ENCODE measurements around the gene VCAN.

The VCAN gene

GRCh38 chr5:83487155-83487554 is 15.6 kb downstream of the VCAN start:
- TF ChIP-seq YY1 (IDR thresholded peaks at IDR 0.05; ENCODE audit: insufficient read depth, insufficient read length) (no peak), SUZ12 (IDR thresholded peaks at IDR 0.05; ENCODE audit: extremely low read depth, insufficient read depth, insufficient read length) (no peak)
- Histone ChIP-seq H3K9ac (ENCODE audit: insufficient read length, low read depth) (no peak overlapping the region), H3K36me3 (ENCODE audit: insufficient read depth, insufficient read length, low read length) (peaks cover 59% of the 10 kb centered on the region), H3K27me3 (ENCODE audit: insufficient read depth, insufficient read length) (no peaks in the 10 kb centered on the region), H3K9me3 (ENCODE audit: insufficient read depth, low read length) (no peaks in the 10 kb centered on the region), H3K4me1 (ENCODE audit: insufficient read depth, insufficient read length) (no peaks in the 10 kb centered on the region), H3K4me3 (ENCODE audit: insufficient read length, low read depth) (no peak overlapping the region)
- DNase-seq (ENCODE audit: low read depth, low spot score) = no peak

- H3K36me3 ChIP-seq (ENCODE audit: insufficient read depth, insufficient read length, low read length) = peaks cover 58% of the 10 kb centered on the region
- H3K9ac ChIP-seq (ENCODE audit: insufficient read length, low read depth) = no peak overlapping the region
- H3K27me3 ChIP-seq (ENCODE audit: insufficient read depth, insufficient read length) = no peaks in the 10 kb centered on the region
- TF ChIP-seq YY1 (IDR thresholded peaks at IDR 0.05; ENCODE audit: insufficient read depth, insufficient read length) = no peak
- no peak for TF ChIP-seq ZNF274 (IDR thresholded peaks at IDR 0.05; ENCODE audit: low read depth, low read length)
- TF ChIP-seq SUZ12 (IDR thresholded peaks at IDR 0.05; ENCODE audit: extremely low read depth, insufficient read depth, insufficient read length) = no peak
- H3K4me3 ChIP-seq (ENCODE audit: insufficient read length, low read depth) = no peak overlapping the region
- no peaks in the 10 kb centered on the region for H3K9me3 ChIP-seq (ENCODE audit: insufficient read depth, low read length)
- DNase-seq (ENCODE audit: low read depth, low spot score) = no peak
- no peaks in the 10 kb centered on the region for H3K4me1 ChIP-seq (ENCODE audit: insufficient read depth, insufficient read length)
These were observed 16.7 kb downstream of the VCAN start for GRCh38 chr5:83488271-83488670.

- H3K9me3 ChIP-seq (ENCODE audit: insufficient read depth, low read length) = no peaks in the 10 kb centered on the region
- H3K4me3 ChIP-seq (ENCODE audit: insufficient read length, low read depth) = no peak overlapping the region
- TF ChIP-seq YY1 (IDR thresholded peaks at IDR 0.05; ENCODE audit: insufficient read depth, insufficient read length) = no peak
- no peak for TF ChIP-seq SUZ12 (IDR thresholded peaks at IDR 0.05; ENCODE audit: extremely low read depth, insufficient read depth, insufficient read length)
- TF ChIP-seq ZNF274 (IDR thresholded peaks at IDR 0.05; ENCODE audit: low read depth, low read length) = no peak
- H3K9ac ChIP-seq (ENCODE audit: insufficient read length, low read depth) = no peak overlapping the region
- peaks cover 64% of the 10 kb centered on the region for H3K36me3 ChIP-seq (ENCODE audit: insufficient read depth, insufficient read length, low read length)
- peaks cover 2% of the 10 kb centered on the region for H3K4me1 ChIP-seq (ENCODE audit: insufficient read depth, insufficient read length)
- DNase-seq (ENCODE audit: low read depth, low spot score) = no peak
- no peaks in the 10 kb centered on the region for H3K27me3 ChIP-seq (ENCODE audit: insufficient read depth, insufficient read length)
These were observed 17.3 kb downstream of the VCAN start for GRCh38 chr5:83488821-83489220.

- Histone ChIP-seq H3K4me1 (ENCODE audit: insufficient read depth, insufficient read length) (peaks cover 2% of the 10 kb centered on the region), H3K27me3 (ENCODE audit: insufficient read depth, insufficient read length) (no peaks in the 10 kb centered on the region), H3K36me3 (ENCODE audit: insufficient read depth, insufficient read length, low read length) (peaks cover 60% of the 10 kb centered on the region), H3K9me3 (ENCODE audit: insufficient read depth, low read length) (no peaks in the 10 kb centered on the region), H3K4me3 (ENCODE audit: insufficient read length, low read depth) (no peak overlapping the region), H3K9ac (ENCODE audit: insufficient read length, low read depth) (no peak overlapping the region)
- no peak for DNase-seq (ENCODE audit: low read depth, low spot score)
- TF ChIP-seq YY1 (IDR thresholded peaks at IDR 0.05; ENCODE audit: insufficient read depth, insufficient read length) (no peak), ZNF274 (IDR thresholded peaks at IDR 0.05; ENCODE audit: low read depth, low read length) (no peak), SUZ12 (IDR thresholded peaks at IDR 0.05; ENCODE audit: extremely low read depth, insufficient read depth, insufficient read length) (no peak)
These were observed 18.7 kb downstream of the VCAN start for GRCh38 chr5:83490203-83490602.

GRCh38 chr5:83492331-83492730 is 20.8 kb downstream of the VCAN start:
- peaks cover 66% of the 10 kb centered on the region for H3K36me3 ChIP-seq (ENCODE audit: insufficient read depth, insufficient read length, low read length)
- TF ChIP-seq YY1 (IDR thresholded peaks at IDR 0.05; ENCODE audit: insufficient read depth, insufficient read length) (no peak), ZNF274 (IDR thresholded peaks at IDR 0.05; ENCODE audit: low read depth, low read length) (no peak), SUZ12 (IDR thresholded peaks at IDR 0.05; ENCODE audit: extremely low read depth, insufficient read depth, insufficient read length) (no peak)
- no peaks in the 10 kb centered on the region for H3K27me3 ChIP-seq (ENCODE audit: insufficient read depth, insufficient read length)
- H3K4me1 ChIP-seq (ENCODE audit: insufficient read depth, insufficient read length) = peaks cover 2% of the 10 kb centered on the region
- no peak overlapping the region for H3K4me3 ChIP-seq (ENCODE audit: insufficient read length, low read depth)
- no peaks in the 10 kb centered on the region for H3K9me3 ChIP-seq (ENCODE audit: insufficient read depth, low read length)
- no peak overlapping the region for H3K9ac ChIP-seq (ENCODE audit: insufficient read length, low read depth)
- no peak for DNase-seq (ENCODE audit: low read depth, low spot score)

- TF ChIP-seq YY1 (IDR thresholded peaks at IDR 0.05; ENCODE audit: insufficient read depth, insufficient read length) = no peak
- Histone ChIP-seq H3K4me3 (ENCODE audit: insufficient read length, low read depth) (no peak overlapping the region), H3K36me3 (ENCODE audit: insufficient read depth, insufficient read length, low read length) (peaks cover 66% of the 10 kb centered on the region), H3K9ac (ENCODE audit: insufficient read length, low read depth) (no peak overlapping the region), H3K4me1 (ENCODE audit: insufficient read depth, insufficient read length) (peaks cover 2% of the 10 kb centered on the region), H3K27me3 (ENCODE audit: insufficient read depth, insufficient read length) (no peaks in the 10 kb centered on the region), H3K9me3 (ENCODE audit: insufficient read depth, low read length) (no peaks in the 10 kb centered on the region)
- DNase-seq (ENCODE audit: low read depth, low spot score) = no peak
These were observed 22.1 kb downstream of the VCAN start for GRCh38 chr5:83493644-83494043.

GRCh38 chr5:83494087-83494620 is 22.6 kb downstream of the VCAN start:
- Histone ChIP-seq H3K4me1 (ENCODE audit: insufficient read depth, insufficient read length) (peaks cover 2% of the 10 kb centered on the region), H3K9ac (ENCODE audit: insufficient read length, low read depth) (no peak overlapping the region), H3K9me3 (ENCODE audit: insufficient read depth, low read length) (no peaks in the 10 kb centered on the region), H3K27me3 (ENCODE audit: insufficient read depth, insufficient read length) (no peaks in the 10 kb centered on the region), H3K4me3 (ENCODE audit: insufficient read length, low read depth) (no peak overlapping the region), H3K36me3 (ENCODE audit: insufficient read depth, insufficient read length, low read length) (peaks cover 65% of the 10 kb centered on the region)
- TF ChIP-seq YY1 (IDR thresholded peaks at IDR 0.05; ENCODE audit: insufficient read depth, insufficient read length) (no peak), SUZ12 (IDR thresholded peaks at IDR 0.05; ENCODE audit: extremely low read depth, insufficient read depth, insufficient read length) (no peak), ZNF274 (IDR thresholded peaks at IDR 0.05; ENCODE audit: low read depth, low read length) (no peak)
- DNase-seq (ENCODE audit: low read depth, low spot score) = no peak

GRCh38 chr5:83494666-83495065 is 23.1 kb downstream of the VCAN start:
- peaks cover 2% of the 10 kb centered on the region for H3K4me1 ChIP-seq (ENCODE audit: insufficient read depth, insufficient read length)
- no peak for DNase-seq (ENCODE audit: low read depth, low spot score)
- no peak overlapping the region for H3K4me3 ChIP-seq (ENCODE audit: insufficient read length, low read depth)
- no peak overlapping the region for H3K9ac ChIP-seq (ENCODE audit: insufficient read length, low read depth)
- H3K36me3 ChIP-seq (ENCODE audit: insufficient read depth, insufficient read length, low read length) = peaks cover 65% of the 10 kb centered on the region
- no peaks in the 10 kb centered on the region for H3K27me3 ChIP-seq (ENCODE audit: insufficient read depth, insufficient read length)
- TF ChIP-seq ZNF274 (IDR thresholded peaks at IDR 0.05; ENCODE audit: low read depth, low read length) = no peak
- TF ChIP-seq SUZ12 (IDR thresholded peaks at IDR 0.05; ENCODE audit: extremely low read depth, insufficient read depth, insufficient read length) = no peak
- TF ChIP-seq YY1 (IDR thresholded peaks at IDR 0.05; ENCODE audit: insufficient read depth, insufficient read length) = no peak
- no peaks in the 10 kb centered on the region for H3K9me3 ChIP-seq (ENCODE audit: insufficient read depth, low read length)
